SK-N-MC (cell line): Measurements from ENCODE around the gene MAP2.

Experiments used
- DNase-seq: peaks from one replicate; pipeline ENCODE4 v3.0.0-alpha.2; 2011; ENCODE audit warnings: low read depth, low spot score
- H3K27ac ChIP-seq: fragments of 200-600 bp; sonication (generic); 2 replicates; pipeline ENCODE4 v1.5.1; 2016; ENCODE audit warnings: mixed run types
- H3K36me3 ChIP-seq: fragments of 200-600 bp; sonication (generic); 2 replicates; pipeline ENCODE4 v1.6.1; 2017; ENCODE audit warnings: antibody characterized with exemption, low read length, mixed read lengths; ENCODE audit not compliant: insufficient read depth
- H3K4me3 ChIP-seq: fragments of 200-600 bp; sonication (generic); 2 replicates; pipeline ENCODE4 v1.5.1; 2016
- H3K9ac ChIP-seq: fragments of 200-600 bp; sonication (generic); 2 replicates; pipeline ENCODE4 v1.8.0; 2017; ENCODE audit warnings: mixed run types, mixed read lengths; ENCODE audit not compliant: insufficient read length
- H3K9me3 ChIP-seq: fragments of 200-600 bp; sonication (generic); 2 replicates; pipeline ENCODE4 v1.6.1; 2017; ENCODE audit warnings: low read depth, mild to moderate bottlenecking, antibody characterized with exemption, low read length, moderate library complexity, mixed read lengths
- EZH2 ChIP-seq: fragments of 200-600 bp; sonication (generic); IDR thresholded peaks from one replicate; pipeline ENCODE4 v1.6.1; 2017; ENCODE audit warnings: antibody characterized with exemption
- FOXP2 ChIP-seq: optimal IDR thresholded peaks from 2 replicates; pipeline ENCODE3; 2011; ENCODE audit warnings: mild to moderate bottlenecking, moderate library complexity; ENCODE audit not compliant: insufficient read depth; ENCODE audit errors: extremely low read length, control extremely low read depth
- POLR2AphosphoS5 ChIP-seq: IDR thresholded peaks from 2 replicates; pipeline ENCODE4 v1.6.1; 2012; ENCODE audit warnings: mild to moderate bottlenecking, low read depth, low read length, borderline replicate concordance

MAP2 gene

DNA sequence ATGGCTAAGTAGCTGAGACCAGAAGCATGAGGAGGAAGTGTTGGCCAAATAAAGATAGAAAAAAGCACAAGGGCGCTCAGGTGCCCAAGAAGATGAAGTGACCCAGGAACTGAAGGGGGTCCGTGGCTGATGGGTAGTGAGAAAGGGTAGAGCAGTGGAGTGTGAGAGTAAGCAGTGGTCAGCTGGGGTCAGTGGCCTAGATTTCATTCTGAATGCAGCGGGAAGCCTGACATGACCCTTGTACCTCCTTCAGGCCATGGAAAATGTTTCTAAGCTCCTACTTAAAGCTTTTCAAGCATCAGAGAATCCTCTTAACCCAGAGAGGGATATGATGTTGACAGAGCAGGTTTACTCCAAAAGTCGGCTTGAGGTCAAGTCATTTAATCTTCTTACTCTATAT lies 258.8 kb downstream of the MAP2 start:
- no peak overlapping the region for H3K27ac ChIP-seq
- H3K9ac ChIP-seq = no peak overlapping the region
- DNase-seq = no peak
- H3K9me3 ChIP-seq = no peaks in the 10 kb centered on the region
- TF ChIP-seq FOXP2 (no peak), POLR2AphosphoS5 (no peak), EZH2 (no peak)
- H3K36me3 ChIP-seq = no peaks in the 10 kb centered on the region
- H3K4me3 ChIP-seq = no peak overlapping the region

DNA sequence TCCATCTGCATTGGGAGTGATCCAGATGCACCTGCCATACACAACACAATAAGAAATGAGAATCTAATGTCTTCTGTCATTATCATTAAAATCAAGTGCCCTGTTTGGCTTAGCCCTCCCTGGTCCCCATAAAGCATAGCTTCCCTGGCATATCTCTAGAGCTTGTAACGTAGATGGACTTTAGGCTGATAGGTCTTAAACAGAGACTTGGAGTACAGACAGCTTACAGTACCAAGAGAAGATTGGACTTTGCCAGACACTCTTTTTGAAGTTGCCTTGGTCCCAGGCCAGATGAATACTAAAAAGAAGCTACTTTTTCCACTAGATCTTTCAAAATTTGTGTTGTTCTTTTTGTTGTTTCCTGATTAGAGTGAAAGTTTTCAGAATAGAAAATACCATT lies 261.5 kb downstream of the MAP2 start:
- no peak for TF ChIP-seq EZH2
- TF ChIP-seq POLR2AphosphoS5 = no peak
- no peak for TF ChIP-seq FOXP2
- no peak overlapping the region for H3K9ac ChIP-seq
- H3K36me3 ChIP-seq = no peaks in the 10 kb centered on the region
- no peak overlapping the region for H3K27ac ChIP-seq
- DNase-seq = no peak
- no peak overlapping the region for H3K4me3 ChIP-seq
- H3K9me3 ChIP-seq = no peaks in the 10 kb centered on the region

DNA sequence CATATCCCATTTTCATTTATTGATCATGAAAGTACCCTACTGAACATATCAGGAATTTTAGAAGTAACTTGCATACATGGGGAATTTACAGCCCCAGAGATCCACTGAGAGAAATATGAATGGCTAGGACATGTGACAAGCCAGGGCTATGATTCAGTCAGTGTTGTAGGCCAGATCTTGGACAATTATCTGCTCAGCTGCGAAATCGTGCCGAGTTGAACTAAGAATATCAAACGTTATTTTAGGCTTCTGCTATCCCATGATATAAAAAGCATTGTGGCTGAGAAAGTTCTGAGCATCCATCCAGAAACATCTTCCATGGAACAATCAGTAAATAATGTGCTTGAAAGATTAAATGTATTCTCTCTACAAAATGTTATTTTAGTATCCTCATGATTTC lies 262.1 kb downstream of the MAP2 start:
- Histone ChIP-seq H3K9ac (no peak overlapping the region), H3K9me3 (no peaks in the 10 kb centered on the region), H3K4me3 (no peak overlapping the region), H3K36me3 (no peaks in the 10 kb centered on the region), H3K27ac (no peak overlapping the region)
- DNase-seq = no peak
- TF ChIP-seq FOXP2 = no peak
- TF ChIP-seq POLR2AphosphoS5 = no peak
- no peak for TF ChIP-seq EZH2

DNA sequence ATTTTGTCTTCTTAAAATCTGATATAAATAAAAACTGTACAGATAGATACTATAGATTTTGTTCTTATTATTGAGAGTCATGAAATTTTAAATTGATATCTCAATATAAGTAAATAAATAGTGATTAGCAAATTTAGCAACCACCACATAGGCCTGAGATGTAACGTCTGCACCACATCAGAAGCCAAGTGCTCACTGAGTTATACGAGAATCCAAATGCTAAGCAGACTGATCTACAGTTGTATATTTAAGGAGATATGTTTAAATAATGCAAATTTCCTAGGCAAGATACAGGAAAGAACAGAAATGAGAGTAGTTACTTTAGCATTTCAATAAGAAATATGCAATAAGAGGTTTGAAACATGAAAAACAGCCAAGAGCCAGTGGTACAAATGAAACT lies 262.6 kb downstream of the MAP2 start:
- Histone ChIP-seq H3K9me3 (no peaks in the 10 kb centered on the region), H3K36me3 (no peaks in the 10 kb centered on the region), H3K4me3 (no peak overlapping the region), H3K9ac (no peak overlapping the region), H3K27ac (no peak overlapping the region)
- TF ChIP-seq FOXP2 (no peak), EZH2 (no peak), POLR2AphosphoS5 (no peak)
- DNase-seq = no peak

DNA sequence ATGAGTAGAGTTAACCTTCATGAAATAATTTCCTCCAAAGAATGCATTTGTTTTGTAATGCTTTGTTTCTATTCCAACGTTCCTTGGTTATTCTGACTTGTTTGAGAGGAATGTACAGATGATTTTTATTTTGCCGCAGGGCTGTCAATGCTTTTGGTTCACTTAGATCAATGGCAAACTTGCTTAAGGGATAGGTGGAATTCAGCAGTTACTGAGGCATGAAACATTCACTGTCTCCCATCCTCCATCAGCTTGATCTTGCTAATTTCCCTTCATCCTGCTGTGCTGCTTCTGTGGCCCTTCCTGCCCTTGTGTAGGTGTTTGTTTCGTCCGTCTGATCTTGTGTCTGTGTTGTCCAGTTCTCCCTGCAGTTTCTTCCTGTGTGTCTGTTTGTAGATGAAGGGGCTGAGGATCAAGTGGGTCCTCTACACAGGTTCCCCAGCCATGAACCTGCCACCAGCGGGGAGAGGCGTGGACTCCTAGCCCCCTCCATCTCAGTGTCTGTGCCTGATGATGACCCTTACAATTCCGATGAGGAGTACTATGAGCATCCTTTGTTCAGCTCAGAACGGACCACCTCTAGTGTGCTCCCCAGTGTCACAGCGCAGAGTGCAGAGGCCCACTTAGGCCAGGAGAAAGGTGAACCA lies 263.6 kb downstream of the MAP2 start:
- Histone ChIP-seq H3K4me3 (no peak overlapping the region), H3K27ac (no peak overlapping the region), H3K9me3 (no peaks in the 10 kb centered on the region), H3K36me3 (no peaks in the 10 kb centered on the region), H3K9ac (no peak overlapping the region)
- no peak for DNase-seq
- no peak for TF ChIP-seq EZH2
- TF ChIP-seq FOXP2 = no peak

DNA sequence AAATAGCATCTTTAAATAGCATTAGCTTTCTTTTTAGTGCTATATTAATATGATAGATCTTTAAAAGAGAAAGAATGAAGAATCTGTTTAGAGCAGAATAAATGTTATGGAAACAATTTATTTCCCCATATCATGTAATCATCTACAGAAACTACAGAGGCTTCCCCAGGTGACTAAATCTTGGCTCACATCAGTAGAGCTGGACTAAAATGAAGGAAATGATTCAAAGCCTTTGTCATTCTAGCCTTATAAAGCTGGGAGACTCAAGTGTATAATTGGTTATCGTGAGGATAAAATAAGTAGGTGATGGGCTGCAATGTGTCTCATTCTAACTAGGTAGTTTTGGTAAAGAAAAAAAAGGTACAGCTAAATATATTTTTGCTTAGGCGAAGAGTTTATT lies 264.5 kb downstream of the MAP2 start:
- Histone ChIP-seq H3K9me3 (no peaks in the 10 kb centered on the region), H3K4me3 (no peak overlapping the region), H3K36me3 (no peaks in the 10 kb centered on the region), H3K9ac (no peak overlapping the region), H3K27ac (no peak overlapping the region)
- no peak for DNase-seq
- TF ChIP-seq POLR2AphosphoS5 (no peak), EZH2 (no peak), FOXP2 (no peak)

DNA sequence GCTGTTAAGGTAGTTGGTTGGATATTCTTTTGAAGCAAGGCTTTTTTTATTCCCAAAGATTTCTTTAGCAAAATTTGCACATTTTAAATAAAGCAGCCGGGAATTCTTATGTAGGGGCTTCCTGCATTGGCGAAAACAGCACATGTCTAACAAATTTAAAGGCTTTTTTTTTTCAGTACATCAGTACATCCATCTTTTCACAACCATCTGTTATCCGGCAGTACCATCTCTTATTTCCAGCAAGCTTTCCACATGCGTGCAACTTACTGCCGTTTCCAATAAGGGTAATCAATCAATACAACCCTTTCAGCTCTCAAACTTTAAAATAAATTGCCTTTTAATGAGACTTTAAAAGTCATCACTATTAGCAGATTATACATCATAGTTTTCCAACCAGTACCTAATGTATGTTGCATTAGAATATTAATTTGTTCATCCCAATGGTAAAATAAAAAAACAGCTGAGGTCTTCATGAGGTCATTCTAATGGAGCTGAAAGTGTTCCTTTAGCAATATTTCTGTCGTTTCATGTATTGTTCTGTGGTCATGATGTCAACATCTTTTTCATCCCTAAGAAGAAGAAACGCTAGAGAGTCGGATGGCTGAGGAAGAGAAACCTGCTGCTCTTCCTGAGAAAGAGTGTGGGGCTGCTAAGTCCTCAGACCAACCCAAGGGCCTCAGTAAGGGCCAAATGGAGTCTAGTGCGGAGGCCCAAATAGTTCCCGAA lies 266.3 kb downstream of the MAP2 start:
- TF ChIP-seq EZH2 (no peak), POLR2AphosphoS5 (no peak), FOXP2 (no peak)
- Histone ChIP-seq H3K36me3 (no peaks in the 10 kb centered on the region), H3K27ac (no peak overlapping the region)

DNA sequence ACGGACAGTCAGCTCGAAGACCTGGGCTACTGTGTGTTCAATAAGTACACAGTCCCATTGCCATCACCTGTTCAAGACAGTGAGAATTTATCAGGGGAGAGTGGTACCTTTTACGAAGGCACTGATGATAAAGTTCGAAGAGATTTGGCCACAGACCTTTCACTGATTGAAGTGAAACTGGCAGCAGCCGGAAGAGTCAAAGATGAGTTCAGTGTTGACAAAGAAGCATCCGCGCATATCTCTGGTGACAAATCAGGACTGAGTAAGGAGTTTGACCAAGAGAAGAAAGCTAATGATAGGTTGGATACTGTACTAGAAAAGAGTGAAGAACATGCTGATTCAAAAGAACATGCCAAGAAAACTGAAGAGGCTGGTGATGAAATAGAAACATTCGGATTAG lies 270.9 kb downstream of the MAP2 start:
- Histone ChIP-seq H3K27ac (no peak overlapping the region), H3K36me3 (no peaks in the 10 kb centered on the region), H3K9me3 (no peaks in the 10 kb centered on the region), H3K9ac (no peak overlapping the region), H3K4me3 (no peak overlapping the region)
- no peak for TF ChIP-seq POLR2AphosphoS5
- no peak for TF ChIP-seq EZH2
- TF ChIP-seq FOXP2 = no peak
- no peak for DNase-seq

More for the DNA sequence above, 266.3 kb downstream of the MAP2 start:
- no peak overlapping the region for H3K9ac ChIP-seq
- H3K9me3 ChIP-seq = no peaks in the 10 kb centered on the region
- no peak overlapping the region for H3K4me3 ChIP-seq
- DNase-seq = no peak

DNA sequence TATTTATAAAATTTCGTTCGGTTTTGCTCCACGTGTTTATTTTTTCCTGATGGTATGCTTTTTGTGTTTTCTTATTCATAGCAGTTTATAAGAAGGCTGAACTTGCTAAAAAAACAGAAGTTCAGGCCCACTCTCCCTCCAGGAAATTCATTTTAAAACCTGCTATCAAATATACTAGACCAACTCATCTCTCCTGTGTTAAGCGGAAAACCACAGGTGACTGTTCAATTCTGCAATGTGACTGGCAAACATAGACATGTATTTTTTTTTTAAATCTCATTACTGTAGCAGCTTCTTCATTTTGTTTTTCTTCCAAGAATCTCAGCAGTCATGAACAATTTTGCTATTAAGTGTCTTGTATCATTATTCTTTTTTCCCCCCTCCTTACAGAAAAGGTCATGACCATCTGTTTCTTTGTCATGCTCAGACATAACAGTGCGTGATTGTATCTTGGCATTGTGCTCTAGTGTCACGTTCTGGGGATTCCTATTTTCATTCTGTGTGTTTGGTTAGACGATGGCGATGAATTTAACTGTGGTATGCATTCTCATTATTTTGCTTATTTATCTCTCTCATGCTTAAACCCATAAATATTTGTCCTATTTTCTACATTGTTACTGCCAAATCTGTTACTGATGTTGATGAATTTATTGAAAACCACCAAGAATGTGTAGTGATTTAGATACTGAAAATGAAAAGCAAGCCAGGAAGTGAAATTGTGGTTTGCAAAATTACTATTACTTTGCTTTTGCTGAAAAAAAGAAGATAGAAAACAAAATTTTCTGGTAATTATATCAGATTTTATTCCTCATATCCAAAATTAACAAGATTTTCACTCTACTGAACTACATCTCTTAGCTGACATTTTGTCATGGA lies 273.2 kb downstream of the MAP2 start:
- H3K36me3 ChIP-seq = no peaks in the 10 kb centered on the region
- no peak for DNase-seq
- H3K4me3 ChIP-seq = no peak overlapping the region
- H3K27ac ChIP-seq = no peak overlapping the region
- no peaks in the 10 kb centered on the region for H3K9me3 ChIP-seq
- no peak for TF ChIP-seq POLR2AphosphoS5
- no peak for TF ChIP-seq EZH2
- no peak for TF ChIP-seq FOXP2
- H3K9ac ChIP-seq = no peak overlapping the region
